Fibroblast of lung (primary cell): ENCODE measurements around the gene NR6A1. TPM values are rescaled to one million over a fixed set of nuclear protein-coding genes. Genes with fewer than 3 reads are reported as not detected.

ENCODE experiments used
- DNase-seq, 2 donors: peaks; one replicate each; pipeline versions ENCODE4 v3.0.0 to v3.0.0-alpha.2; 2010; ENCODE audit warnings: low read depth in 2 of 2
- H2AFZ ChIP-seq: 2 replicates; pipeline ENCODE4 v1.5.1; 2012; ENCODE audit warnings: low read length, control low read depth, inconsistent platforms
- H3K27ac ChIP-seq: 2 replicates; pipeline ENCODE4 v1.5.1; 2011; ENCODE audit warnings: low read length, control low read depth; ENCODE audit not compliant: insufficient read depth
- H3K27me3 ChIP-seq: 2 replicates; pipeline ENCODE4 v1.5.1; 2011; ENCODE audit warnings: mild to moderate bottlenecking, low read length; ENCODE audit not compliant: control insufficient read depth, insufficient read depth
- H3K36me3 ChIP-seq: 2 replicates; pipeline ENCODE4 v1.5.1; 2011; ENCODE audit warnings: low read length; ENCODE audit not compliant: control insufficient read depth, insufficient read depth
- H3K4me1 ChIP-seq: 2 replicates; pipeline ENCODE4 v1.5.1; 2011; ENCODE audit warnings: low read length; ENCODE audit not compliant: control insufficient read depth, insufficient read depth; ENCODE audit errors: extremely low read depth
- H3K4me2 ChIP-seq: 2 replicates; pipeline ENCODE4 v1.5.1; 2011; ENCODE audit warnings: low read length, control low read depth; ENCODE audit not compliant: insufficient read depth; ENCODE audit errors: extremely low read depth
- H3K4me3 ChIP-seq, 4 experiments: fragments of 200-600 bp in 1 of 4; sonication (generic) in 1 of 4; replicated peaks in 1 of 4; 2 replicates each; pipeline ENCODE4 v1.5.1; 2011 to 2016; ENCODE audit warnings: low read length in 4 of 4, low read depth in 3 of 4, mild to moderate bottlenecking in 3 of 4, control low read depth in 2 of 4, inconsistent platforms in 1 of 4, mixed read lengths in 1 of 4; ENCODE audit not compliant: insufficient read depth in 1 of 4; ENCODE audit errors: control extremely low read depth in 1 of 4
- H3K79me2 ChIP-seq: 2 replicates; pipeline ENCODE4 v1.5.1; 2012; ENCODE audit warnings: mild to moderate bottlenecking, low read length, inconsistent platforms; ENCODE audit not compliant: control insufficient read depth, insufficient read depth
- H3K9ac ChIP-seq: 2 replicates; pipeline ENCODE4 v1.5.1; 2011; ENCODE audit warnings: mild to moderate bottlenecking, low read length, control low read depth; ENCODE audit not compliant: insufficient read depth
- H3K9me3 ChIP-seq: 2 replicates; pipeline ENCODE4 v1.5.1; 2012; ENCODE audit warnings: low read depth, low read length; ENCODE audit not compliant: control insufficient read depth, insufficient read depth
- H4K20me1 ChIP-seq: 2 replicates; pipeline ENCODE4 v1.5.1; 2011; ENCODE audit warnings: low read length; ENCODE audit not compliant: control insufficient read depth, insufficient read depth; ENCODE audit errors: extremely low read depth
- EZH2 ChIP-seq: IDR thresholded peaks from 2 replicates; pipeline ENCODE4 v1.5.1; 2012; ENCODE audit warnings: low read length, control low read depth, mild to moderate bottlenecking; ENCODE audit errors: missing control alignments
- polyA plus RNA-seq, 2 donors: library from polyadenylated mRNA; depleted of rRNA in 1 of 2; stranded (reverse) in 1 of 2; unstranded in 1 of 2; fragments of >200 nt; gene quantifications; 2 replicates each; pipeline ENCODE4 v1.2.1, GENCODE V29; 2011 to 2012; ENCODE audit warnings: missing spikeins in 1 of 2
- total RNA-seq: library from RNA; depleted of rRNA; stranded (reverse); fragments of >200 nt; gene quantifications from 2 replicates; pipeline ENCODE4 v1.2.1, GENCODE V29; 2014
- TF ChIP-seq, protein P1 (sequence below), 2 donors: IDR thresholded peaks in 1 of 2; conservative IDR thresholded peaks in 1 of 2; 1 replicate in 1 of 2; 2 replicates in 1 of 2; pipeline ENCODE4 v1.5.1; 2011 to 2012; ENCODE audit warnings: low read length in 2 of 2, control low read depth in 1 of 2, inconsistent platforms in 1 of 2, low read depth in 1 of 2, mild to moderate bottlenecking in 1 of 2

The NR6A1 gene
- total and polyA plus RNA-seq, 2 donors (not counting 1 experiment from before 2014, with no cell fraction given) = 0.07 to 0.50 TPM

DNA sequence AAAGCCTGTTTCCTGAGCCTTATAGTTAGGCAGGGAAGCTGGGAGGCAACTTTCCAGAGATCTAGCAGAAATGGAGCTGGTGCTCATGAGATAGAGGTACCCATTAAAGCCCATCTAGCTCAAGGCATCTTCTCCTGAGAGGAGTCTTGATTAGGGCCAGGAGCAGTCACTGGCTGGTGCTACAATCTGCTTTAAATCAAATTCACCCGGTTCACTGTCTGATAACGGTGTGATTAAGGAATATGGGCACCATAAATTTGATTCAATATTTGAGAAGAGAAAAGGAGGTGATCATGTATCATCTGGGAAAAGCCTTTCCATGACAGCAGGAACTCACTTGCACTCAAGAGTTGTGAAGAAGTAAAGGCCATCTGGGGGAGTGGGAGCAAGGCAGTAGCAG, 240.0 kb downstream of the NR6A1 start:
- H3K27ac ChIP-seq = no peak overlapping the region
- H2AFZ ChIP-seq = no peak overlapping the region
- H3K36me3 ChIP-seq = no peaks in the 10 kb centered on the region
- TF ChIP-seq, protein P1, sequence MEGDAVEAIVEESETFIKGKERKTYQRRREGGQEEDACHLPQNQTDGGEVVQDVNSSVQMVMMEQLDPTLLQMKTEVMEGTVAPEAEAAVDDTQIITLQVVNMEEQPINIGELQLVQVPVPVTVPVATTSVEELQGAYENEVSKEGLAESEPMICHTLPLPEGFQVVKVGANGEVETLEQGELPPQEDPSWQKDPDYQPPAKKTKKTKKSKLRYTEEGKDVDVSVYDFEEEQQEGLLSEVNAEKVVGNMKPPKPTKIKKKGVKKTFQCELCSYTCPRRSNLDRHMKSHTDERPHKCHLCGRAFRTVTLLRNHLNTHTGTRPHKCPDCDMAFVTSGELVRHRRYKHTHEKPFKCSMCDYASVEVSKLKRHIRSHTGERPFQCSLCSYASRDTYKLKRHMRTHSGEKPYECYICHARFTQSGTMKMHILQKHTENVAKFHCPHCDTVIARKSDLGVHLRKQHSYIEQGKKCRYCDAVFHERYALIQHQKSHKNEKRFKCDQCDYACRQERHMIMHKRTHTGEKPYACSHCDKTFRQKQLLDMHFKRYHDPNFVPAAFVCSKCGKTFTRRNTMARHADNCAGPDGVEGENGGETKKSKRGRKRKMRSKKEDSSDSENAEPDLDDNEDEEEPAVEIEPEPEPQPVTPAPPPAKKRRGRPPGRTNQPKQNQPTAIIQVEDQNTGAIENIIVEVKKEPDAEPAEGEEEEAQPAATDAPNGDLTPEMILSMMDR (conservative IDR thresholded peaks at IDR 0.05 in 1 of 2, IDR thresholded peaks at IDR 0.05 in 1 of 2; ENCODE audit: low read depth in 1 of 2, low read length in 2 of 2) = no peak
- no peak for TF ChIP-seq EZH2
- no peak overlapping the region for H3K4me3 ChIP-seq
- H3K9ac ChIP-seq = no peak overlapping the region
- no peaks in the 10 kb centered on the region for H4K20me1 ChIP-seq
- H3K9me3 ChIP-seq = no peaks in the 10 kb centered on the region
- no peak for DNase-seq
- no peaks in the 10 kb centered on the region for H3K4me1 ChIP-seq
- H3K79me2 ChIP-seq = no peaks in the 10 kb centered on the region
- H3K4me2 ChIP-seq = no peak overlapping the region
- H3K27me3 ChIP-seq = no peaks in the 10 kb centered on the region

DNA sequence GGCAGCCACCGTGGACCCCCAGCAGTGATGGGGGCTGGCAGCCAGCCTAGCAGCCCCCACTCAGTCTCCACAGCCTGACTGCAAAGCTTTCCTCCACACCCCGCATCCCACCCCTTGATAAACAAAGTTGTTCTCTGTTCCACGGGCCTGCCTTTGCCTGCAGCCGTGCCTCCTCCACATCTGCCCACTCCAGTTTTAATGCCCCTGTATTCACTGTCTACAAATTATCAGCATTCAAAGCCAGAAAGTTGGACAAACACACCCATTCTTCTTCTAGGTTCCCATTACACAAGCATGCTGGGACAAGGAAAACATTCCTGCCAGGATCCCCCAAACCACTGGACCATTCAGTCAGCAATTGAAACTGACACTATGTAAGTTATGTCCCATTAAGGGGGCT, 240.9 kb downstream of the NR6A1 start:
- Histone ChIP-seq H3K4me2 (no peak overlapping the region), H3K4me3 (no peak overlapping the region), H3K36me3 (no peaks in the 10 kb centered on the region), H3K27ac (no peak overlapping the region), H3K79me2 (no peaks in the 10 kb centered on the region), H3K4me1 (no peaks in the 10 kb centered on the region), H4K20me1 (no peaks in the 10 kb centered on the region), H3K9me3 (no peaks in the 10 kb centered on the region), H3K27me3 (no peaks in the 10 kb centered on the region), H2AFZ (no peak overlapping the region), H3K9ac (no peak overlapping the region)
- TF ChIP-seq EZH2 = no peak
- TF ChIP-seq, protein P1 (conservative IDR thresholded peaks at IDR 0.05 in 1 of 2, IDR thresholded peaks at IDR 0.05 in 1 of 2; ENCODE audit: low read depth in 1 of 2, low read length in 2 of 2) = no peak
- DNase-seq = no peak

DNA sequence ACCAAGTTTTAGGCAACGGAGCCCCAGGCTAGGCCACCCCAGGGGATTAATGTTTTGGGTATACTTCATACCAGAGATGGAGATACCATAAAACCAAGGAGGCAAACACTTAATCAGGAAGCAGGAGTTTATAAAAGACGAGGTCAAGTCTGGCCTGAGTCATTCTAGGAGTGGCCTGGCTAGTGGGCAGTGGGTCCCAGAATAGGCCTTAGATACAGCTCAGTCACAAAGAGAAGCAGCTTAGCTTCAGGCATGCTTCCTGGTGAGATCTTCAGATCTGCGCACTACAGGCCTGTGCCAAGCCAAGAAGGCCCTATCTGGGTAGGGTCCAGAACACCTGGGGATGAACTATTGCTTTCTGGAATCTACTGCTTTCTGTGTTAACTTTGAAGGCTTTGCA, 243.3 kb downstream of the NR6A1 start:
- H2AFZ ChIP-seq = no peak overlapping the region
- no peaks in the 10 kb centered on the region for H3K79me2 ChIP-seq
- H4K20me1 ChIP-seq = no peaks in the 10 kb centered on the region
- no peak overlapping the region for H3K27ac ChIP-seq
- H3K4me2 ChIP-seq = no peak overlapping the region
- peak; percentile 14 to 68 for DNase-seq
- no peaks in the 10 kb centered on the region for H3K36me3 ChIP-seq
- H3K4me1 ChIP-seq = no peaks in the 10 kb centered on the region
- no peaks in the 10 kb centered on the region for H3K27me3 ChIP-seq
- no peak overlapping the region for H3K9ac ChIP-seq
- no peaks in the 10 kb centered on the region for H3K9me3 ChIP-seq
- TF ChIP-seq, protein P1 (conservative IDR thresholded peaks at IDR 0.05 in 1 of 2, IDR thresholded peaks at IDR 0.05 in 1 of 2; ENCODE audit: low read depth in 1 of 2, low read length in 2 of 2) = no peak
- no peak for TF ChIP-seq EZH2
- H3K4me3 ChIP-seq = no peak overlapping the region
